ENCODE data around the gene PDZD2.
"Not testable (repeated sequence)": the region's sequence is repeated elsewhere in the genome, so short reads cannot be mapped to it uniquely, and the experiment has no call there.

The PDZD2 gene

DNA sequence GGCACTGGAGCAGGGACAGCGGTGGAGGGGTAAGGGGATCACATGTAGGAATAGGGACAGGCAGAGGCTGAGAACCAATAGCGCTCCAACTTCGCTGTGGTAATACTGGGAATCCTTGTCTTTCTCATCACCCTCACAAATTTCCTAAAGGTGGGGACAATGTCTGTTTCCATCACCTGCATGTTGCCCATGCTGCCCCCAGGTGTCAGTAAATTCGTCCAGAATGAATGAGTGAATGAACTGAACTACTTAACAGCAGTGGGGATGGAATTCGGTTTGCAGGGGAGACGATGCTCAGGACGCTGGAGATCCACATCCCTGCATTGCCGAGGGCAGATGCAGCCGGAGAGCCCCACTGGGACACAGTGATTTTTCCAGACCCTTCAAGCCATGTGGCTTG lies 129.9 kb downstream of the PDZD2 start:
- peaks cover 0 to 11% (median 2%) of the 10 kb centered on the region in 4 donors for H3K4me1 ChIP-seq
- H3K4me3 ChIP-seq, result no peak overlapping the region
- no peaks in the 10 kb centered on the region for H3K36me3 ChIP-seq
- DNase-seq, result no peak
- intact Hi-C loops (cut with DNase I; ENCODE audit: low total_unique reads), result no loop called here
- TF ChIP-seq, protein P1, sequence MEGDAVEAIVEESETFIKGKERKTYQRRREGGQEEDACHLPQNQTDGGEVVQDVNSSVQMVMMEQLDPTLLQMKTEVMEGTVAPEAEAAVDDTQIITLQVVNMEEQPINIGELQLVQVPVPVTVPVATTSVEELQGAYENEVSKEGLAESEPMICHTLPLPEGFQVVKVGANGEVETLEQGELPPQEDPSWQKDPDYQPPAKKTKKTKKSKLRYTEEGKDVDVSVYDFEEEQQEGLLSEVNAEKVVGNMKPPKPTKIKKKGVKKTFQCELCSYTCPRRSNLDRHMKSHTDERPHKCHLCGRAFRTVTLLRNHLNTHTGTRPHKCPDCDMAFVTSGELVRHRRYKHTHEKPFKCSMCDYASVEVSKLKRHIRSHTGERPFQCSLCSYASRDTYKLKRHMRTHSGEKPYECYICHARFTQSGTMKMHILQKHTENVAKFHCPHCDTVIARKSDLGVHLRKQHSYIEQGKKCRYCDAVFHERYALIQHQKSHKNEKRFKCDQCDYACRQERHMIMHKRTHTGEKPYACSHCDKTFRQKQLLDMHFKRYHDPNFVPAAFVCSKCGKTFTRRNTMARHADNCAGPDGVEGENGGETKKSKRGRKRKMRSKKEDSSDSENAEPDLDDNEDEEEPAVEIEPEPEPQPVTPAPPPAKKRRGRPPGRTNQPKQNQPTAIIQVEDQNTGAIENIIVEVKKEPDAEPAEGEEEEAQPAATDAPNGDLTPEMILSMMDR (IDR thresholded peaks at IDR 0.05), result no peak
- no peaks in the 10 kb centered on the region for H3K9me3 ChIP-seq
- no peak overlapping the region for H3K27ac ChIP-seq
- H3K27me3 ChIP-seq, result no peaks in the 10 kb centered on the region

DNA sequence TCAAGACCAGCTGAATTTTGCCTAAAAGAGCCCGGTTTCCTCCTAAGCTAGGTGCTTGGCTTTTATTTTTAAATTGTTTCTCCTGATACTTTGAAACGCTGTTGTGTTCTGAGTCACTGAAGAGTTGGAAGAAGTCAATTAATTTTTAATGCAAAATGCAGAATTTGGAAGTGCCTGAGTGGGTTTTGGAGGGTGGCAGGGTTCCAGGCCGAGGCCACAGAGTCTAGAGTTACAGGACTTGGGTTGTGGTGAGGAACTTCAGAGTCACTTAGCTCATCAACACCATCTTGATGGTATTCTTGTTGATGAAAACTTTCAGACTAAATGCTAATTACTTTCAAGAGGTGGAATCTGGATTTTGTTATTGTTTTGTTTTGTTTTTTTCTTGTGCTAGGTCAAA lies 130.6 kb downstream of the PDZD2 start:
- intact Hi-C loops (cut with DNase I; ENCODE audit: low total_unique reads), result no loop called here
- TF ChIP-seq, protein P1 (IDR thresholded peaks at IDR 0.05), result no peak
- no peak overlapping the region for H3K4me3 ChIP-seq
- H3K36me3 ChIP-seq, result no peaks in the 10 kb centered on the region
- H3K9me3 ChIP-seq, result no peaks in the 10 kb centered on the region
- peaks cover 0 to 14% (median 2%) of the 10 kb centered on the region in 4 donors for H3K4me1 ChIP-seq
- H3K27ac ChIP-seq, result no peak overlapping the region
- DNase-seq, result no peak
- H3K27me3 ChIP-seq, result no peaks in the 10 kb centered on the region

DNA sequence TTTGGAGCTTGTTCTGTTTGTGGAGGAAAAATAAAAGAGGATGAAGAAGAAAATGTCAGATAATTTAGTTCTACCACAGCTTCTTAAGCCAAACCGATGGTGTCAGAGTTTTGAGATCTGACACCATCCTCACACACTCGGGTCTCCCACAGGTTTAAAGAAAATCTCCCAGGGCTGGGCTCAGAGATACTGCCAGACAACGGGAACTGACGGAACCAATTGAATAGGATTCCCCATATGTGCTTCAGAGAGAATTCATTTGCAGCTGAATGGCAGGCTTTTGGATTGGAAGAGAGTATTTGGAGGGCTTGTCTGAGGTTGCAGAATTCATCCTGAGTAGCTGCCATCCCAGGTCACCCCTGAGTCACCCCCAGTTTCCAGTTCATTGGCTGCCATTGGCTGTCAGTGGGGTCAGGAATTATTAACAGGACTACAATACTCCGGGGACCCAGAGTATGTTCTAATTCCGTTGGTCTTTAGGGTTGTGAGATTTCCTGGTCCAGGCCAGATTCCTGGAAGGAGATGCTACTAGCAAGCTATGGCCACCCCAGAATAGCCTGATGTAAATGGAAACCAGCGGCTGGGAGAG lies 131.3 kb downstream of the PDZD2 start:
- Histone ChIP-seq H3K4me3 (no peak overlapping the region), H3K27me3 (no peaks in the 10 kb centered on the region), H3K9me3 (no peaks in the 10 kb centered on the region), H3K36me3 (no peaks in the 10 kb centered on the region), H3K4me1 (peaks cover 0 to 21% (median 2%) of the 10 kb centered on the region in 4 donors), H3K27ac (no peak overlapping the region)
- no peak for DNase-seq
- TF ChIP-seq, protein P1 (IDR thresholded peaks at IDR 0.05), result no peak
- intact Hi-C loops (cut with DNase I; ENCODE audit: low total_unique reads), result no loop called here

DNA sequence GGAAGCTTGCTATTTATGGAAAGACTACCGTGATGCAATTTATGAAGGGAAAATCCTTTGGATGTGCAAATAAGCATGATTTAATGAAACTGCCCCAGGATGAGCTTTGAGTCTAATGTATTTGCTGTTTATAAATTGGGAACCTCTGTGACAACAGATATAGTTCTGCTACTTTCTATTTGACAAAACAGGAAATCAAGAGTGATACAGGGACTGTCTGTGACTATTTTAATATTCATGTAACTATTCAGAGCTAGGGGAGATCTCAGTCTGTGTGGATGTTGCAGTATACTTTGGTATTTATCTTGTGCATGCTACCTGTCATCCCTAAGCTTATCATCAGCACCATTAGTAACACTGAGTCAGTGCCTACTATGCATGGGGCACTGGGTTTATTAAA lies 132.1 kb downstream of the PDZD2 start:
- Histone ChIP-seq H3K36me3 (no peaks in the 10 kb centered on the region), H3K27me3 (no peaks in the 10 kb centered on the region), H3K4me3 (no peak overlapping the region), H3K4me1 (peaks cover 0 to 29% (median 5%) of the 10 kb centered on the region in 4 donors), H3K27ac (no peak overlapping the region), H3K9me3 (no peaks in the 10 kb centered on the region)
- no peak for DNase-seq
- TF ChIP-seq, protein P1 (IDR thresholded peaks at IDR 0.05), result no peak
- intact Hi-C loops (cut with DNase I; ENCODE audit: low total_unique reads), result no loop called here

DNA sequence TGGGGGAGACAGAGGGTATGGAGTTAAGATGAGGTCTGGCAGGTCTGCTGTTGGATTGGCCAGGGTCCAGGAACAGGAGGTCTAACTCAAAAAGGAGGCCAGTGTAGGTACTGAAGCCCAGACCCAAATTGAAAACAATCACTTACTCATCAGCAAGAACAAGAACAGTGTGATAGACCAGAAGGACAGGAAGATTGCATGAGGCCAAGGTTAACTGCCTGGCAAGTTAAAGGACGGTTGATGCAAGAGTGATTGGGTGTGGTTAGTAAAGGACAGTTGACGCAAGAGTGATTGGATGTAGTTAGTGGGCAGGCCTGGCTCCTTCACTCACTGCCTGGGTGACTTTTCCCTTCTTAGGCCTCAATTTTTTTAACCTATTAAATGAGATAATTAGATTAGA lies 132.6 kb downstream of the PDZD2 start:
- no peaks in the 10 kb centered on the region for H3K36me3 ChIP-seq
- no peak for DNase-seq
- intact Hi-C loops (cut with DNase I; ENCODE audit: low total_unique reads), result no loop called here
- no peak overlapping the region for H3K4me3 ChIP-seq
- H3K9me3 ChIP-seq, result no peaks in the 10 kb centered on the region
- peaks cover 0 to 31% (median 5%) of the 10 kb centered on the region in 4 donors for H3K4me1 ChIP-seq
- TF ChIP-seq, protein P1 (IDR thresholded peaks at IDR 0.05), result no peak
- H3K27ac ChIP-seq, result no peak overlapping the region
- H3K27me3 ChIP-seq, result no peaks in the 10 kb centered on the region

DNA sequence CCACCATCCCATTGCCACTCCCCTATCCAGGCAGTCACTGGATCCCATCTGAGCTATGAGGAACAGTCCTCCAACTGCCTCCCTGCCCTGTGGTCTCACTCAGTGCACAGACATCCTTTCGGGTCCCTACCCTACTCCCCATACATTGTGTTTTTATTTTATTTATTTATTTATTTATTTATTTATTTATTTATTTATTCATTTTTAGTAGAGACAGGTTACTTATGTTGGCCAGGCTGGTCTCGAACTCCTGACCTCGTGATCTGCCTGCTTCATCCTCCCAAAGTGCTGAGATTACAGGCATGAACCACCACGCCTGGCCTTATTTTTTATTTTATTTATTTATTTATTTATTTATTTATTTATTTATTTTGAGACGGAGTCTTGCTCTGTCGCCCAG lies 137.4 kb downstream of the PDZD2 start:
- DNase-seq; H3K36me3 ChIP-seq; intact Hi-C loops (cut with DNase I; ENCODE audit: low total_unique reads); H3K4me3 ChIP-seq; H3K27me3 ChIP-seq; H3K9me3 ChIP-seq: not testable (repeated sequence)
- peak overlapping the region in 1 of 2 donors; percentile 46 for H3K27ac ChIP-seq
- H3K4me1 ChIP-seq, result peaks cover 0 to 20% (median 3%) of the 10 kb centered on the region in 4 donors

All from tibial artery (tissue), 4 donors.